ENCODE results near the gene TCP10L.

GRCh38 chr21:32585970-32586369 is 647 bp upstream of the TCP10L start:
- TF ChIP-seq CTCF (IDR thresholded peaks at IDR 0.05; ENCODE audit: control extremely low read depth in 1 of 3, insufficient read depth in 1 of 3, low read depth in 1 of 3, low read length in 3 of 3) = no peak
- TF ChIP-seq USF2 (IDR thresholded peaks at IDR 0.05; ENCODE audit: low read length) = no peak
- TF ChIP-seq SP2 (IDR thresholded peaks at IDR 0.05; ENCODE audit: low read length) = no peak

All from H1 (cell line).